HG03460 (cell line): Measurements from ENCODE around the gene WASF1.

Experiments
- ATAC-seq: cut with Tn5 transposase; IDR thresholded peaks from one replicate; pipeline ENCODE4 v1.9.1; 2021; ENCODE audit not compliant: unreplicated experiment

The WASF1 gene

DNA sequence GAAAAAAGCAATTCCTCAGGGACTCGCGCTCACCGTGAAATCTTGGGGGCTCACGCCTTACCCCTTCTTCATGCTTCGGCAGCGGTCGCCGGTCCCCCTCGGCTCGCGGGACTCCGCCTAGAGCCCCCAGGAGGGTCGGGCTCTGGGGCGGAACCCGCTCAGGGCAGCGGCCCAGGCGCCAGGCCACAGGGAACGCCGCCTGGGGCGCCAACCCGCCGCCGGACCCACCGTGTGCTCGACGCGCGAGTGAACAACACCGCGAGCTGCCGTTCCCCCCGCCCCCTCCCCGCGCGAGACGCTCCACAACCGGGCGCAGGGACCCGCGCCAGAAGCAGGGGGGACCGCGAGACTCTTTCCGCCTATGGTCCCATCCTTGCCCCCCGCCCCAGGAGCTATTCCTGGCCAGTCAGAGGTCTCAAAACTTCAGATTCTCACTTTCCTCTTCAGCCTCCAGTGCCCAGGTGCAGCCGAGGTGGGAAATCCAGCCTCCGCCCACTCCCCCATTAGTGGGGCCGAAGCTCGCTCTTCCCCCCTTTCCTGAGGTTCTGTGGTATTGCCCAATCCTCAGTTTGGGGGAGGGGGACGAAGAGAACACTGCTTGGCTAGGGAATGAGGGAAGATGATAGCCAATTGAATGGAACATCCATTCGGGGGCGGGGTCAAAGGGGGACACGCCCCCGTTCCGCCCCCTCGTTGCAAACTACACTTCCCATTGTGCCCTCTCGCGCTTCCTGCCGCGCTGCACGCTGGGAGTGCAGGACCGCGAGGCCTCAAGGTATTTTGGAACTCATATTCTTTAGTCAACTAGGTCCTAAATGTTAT lies at the start of gene WASF1:
Gene WASF1, minus strand, starts transcription at position 265 of the 822 bp plus-strand sequence. CDS start 52,069 bp downstream, outside the sequence.
- peak; percentile 84 for ATAC-seq

DNA sequence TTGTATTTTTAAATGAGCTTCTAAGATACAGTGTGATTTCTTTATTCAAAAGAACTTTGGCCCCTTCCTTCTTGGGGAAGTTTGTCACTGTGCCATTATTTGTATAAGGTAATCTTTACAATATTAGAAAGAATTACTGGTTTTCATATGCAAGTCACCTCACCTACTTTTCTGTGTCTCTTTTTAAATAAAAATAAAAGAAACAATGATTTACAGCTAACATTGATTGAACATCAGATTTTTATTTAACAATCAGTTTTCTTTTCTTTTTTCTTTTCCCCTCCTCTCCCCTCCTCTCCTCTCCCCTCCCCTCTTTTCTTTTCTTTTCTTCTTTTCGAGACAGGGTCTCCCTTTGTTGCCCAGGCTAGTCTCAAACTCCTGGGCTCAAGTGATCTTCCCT lies 46.8 kb upstream of the WASF1 start:
- no peak for ATAC-seq

DNA sequence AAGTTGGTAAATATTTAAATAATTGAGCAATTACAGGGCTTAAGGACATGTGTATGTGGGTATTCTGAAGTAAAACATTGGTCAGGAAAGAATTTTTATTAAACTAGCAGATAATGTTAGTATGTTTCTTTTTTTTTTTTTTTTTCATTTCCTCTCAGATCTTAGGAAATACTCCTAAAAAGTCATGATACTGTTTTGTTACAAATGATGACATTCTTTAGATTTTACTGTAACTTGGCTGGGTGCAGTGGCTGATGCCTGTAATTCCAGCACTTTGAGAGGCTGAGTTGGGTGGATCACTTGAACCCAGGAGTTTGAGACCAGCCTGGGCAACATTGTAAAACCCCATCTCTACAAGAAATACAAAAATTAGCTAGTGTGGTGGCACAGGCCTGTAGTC lies 42.3 kb upstream of the WASF1 start:
- no peak for ATAC-seq

DNA sequence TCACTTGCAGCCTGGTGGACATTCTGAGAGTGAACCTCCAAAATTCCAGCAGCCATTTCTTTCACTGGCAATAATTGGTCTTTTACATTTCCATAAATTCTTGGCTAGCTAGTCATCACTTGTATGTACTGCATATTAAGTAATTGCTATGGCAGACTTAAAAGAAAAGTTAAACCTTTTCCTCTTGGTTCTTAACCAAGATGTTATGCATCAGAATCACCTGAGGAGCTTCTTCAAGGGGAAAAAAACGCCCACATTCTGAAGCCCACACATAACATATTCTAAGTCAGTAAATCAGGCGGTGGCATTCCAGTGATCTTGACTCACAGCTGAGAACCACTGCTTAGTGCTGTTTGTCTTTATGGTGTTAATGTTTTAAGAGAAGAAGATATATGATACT lies 37.8 kb upstream of the WASF1 start:
- no peak for ATAC-seq

DNA sequence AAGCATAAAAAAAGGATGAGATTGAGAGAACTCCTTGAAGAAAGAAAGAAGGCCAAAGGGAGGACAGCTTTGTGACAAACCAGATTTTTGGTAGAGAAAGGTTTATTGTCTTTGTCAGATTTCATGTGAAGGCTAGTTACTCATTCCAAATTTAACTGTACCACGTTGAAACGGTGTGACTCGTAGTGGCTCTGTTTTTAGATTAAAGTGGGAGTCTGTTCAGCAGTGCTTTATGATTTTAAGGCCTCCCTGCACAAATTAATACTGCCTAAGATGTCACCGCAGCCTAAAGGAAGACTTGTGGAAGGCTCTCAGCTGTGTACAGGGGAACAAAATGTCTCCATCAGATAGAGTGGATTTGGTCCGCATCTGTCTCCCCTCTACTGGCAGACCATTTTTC lies 36.7 kb upstream of the WASF1 start:
- no peak for ATAC-seq

DNA sequence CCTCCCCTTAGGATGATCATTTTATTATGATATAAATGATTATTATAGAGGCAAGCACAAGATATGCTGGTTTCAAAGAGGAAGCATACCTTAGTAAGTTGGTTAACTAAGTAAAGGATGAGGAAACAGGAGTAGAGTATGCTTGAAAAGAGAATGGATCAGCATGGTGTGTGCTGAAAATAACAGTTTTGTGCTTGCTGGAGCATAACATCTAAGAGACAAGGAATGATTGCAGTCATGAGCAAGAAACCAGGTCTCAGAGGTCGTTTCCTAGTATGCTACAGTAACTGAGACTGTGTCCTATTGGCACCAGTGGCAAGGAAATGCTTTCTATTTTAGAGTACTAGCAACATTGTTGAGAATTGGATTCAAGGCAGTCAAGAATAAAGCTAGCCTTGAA lies 34.9 kb upstream of the WASF1 start:
- no peak for ATAC-seq

DNA sequence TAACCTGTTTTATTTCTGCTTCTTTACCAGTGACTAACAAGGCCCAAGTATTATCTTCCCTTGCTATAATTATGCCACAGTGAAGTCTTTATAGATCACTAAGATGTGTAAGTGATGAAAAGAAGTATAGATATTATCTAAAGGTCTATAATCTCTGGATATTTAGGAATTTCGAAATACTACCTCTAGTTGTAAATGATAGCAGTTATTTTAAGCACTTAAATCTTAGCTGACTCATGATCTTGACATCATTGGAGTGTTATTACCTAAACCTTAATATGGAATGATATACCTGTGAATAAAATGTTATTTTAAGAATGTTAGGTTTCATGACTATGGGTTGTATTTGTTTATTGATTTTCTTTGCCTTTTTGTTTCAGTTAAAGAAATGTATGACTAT lies 32.3 kb upstream of the WASF1 start:
- ATAC-seq = no peak

DNA sequence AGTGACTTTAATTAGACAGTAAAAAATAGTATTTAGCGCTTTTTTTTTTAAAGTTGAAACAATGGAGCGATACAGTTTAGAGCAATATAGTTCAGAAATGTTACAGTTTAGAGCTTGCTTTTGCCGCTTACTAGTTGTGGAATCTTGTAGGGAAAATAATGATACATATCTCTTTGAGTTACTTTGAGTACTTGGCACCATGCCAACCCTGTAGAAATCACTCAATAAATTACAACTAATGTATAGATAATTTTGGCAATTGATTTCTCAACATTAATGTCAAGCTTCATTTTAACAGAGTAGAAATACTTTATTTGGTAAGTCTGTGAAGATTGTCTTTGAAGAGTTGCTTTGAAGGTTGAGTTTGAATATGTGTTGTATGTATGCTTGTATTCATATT lies 28.2 kb upstream of the WASF1 start:
- no peak for ATAC-seq

DNA sequence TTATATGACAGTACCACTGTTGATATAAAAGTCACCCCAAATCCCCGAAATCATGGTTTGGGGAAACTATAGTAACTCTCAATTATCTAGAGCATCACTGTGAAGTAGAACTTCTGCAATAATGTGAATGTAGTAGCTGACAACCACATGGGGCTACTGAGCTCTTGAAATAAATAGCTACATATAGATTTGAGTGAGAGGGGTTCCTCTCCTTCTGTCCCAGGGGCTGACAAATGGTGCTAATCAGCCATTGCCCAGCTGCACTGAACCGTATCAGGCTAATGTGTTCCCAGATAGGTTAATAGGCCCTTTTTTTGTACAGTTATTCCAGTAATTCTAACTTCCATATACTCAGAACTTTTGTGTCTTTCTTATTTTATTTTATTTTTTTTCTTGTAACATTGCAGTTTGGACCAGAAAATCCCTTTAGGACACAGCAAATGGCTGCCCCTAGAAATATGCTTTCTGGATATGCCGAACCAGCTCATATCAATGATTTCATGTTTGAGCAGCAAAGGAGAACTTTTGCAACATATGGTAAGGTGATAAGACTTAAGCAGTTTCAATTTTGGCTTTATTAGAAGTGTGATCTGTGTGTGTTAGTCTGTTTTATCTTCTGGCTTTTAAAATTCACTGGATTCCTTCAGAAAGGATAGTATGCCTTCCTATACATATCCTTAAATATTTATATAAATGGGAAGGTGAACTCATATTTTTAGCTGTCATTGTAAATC lies 21.8 kb upstream of the WASF1 start:
- ATAC-seq = no peak

DNA sequence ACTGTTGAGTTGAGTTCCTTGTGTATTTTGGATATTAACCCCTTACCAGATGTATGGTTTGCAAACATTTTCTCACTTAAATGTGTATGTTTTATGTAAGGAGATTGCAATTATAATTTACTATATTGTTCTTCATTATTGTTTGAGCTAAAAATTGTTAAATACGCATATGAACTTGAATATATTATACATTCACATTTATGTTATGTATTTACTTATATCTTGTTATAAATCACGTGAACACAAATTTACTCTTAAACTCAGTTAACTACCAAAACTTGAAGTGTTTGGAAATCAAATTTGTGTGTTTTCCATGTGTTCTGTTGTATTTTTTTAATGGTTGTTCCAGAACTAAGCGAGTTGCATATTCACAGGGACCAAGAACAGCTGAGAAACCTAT lies 19.1 kb upstream of the WASF1 start:
- ATAC-seq = no peak

DNA sequence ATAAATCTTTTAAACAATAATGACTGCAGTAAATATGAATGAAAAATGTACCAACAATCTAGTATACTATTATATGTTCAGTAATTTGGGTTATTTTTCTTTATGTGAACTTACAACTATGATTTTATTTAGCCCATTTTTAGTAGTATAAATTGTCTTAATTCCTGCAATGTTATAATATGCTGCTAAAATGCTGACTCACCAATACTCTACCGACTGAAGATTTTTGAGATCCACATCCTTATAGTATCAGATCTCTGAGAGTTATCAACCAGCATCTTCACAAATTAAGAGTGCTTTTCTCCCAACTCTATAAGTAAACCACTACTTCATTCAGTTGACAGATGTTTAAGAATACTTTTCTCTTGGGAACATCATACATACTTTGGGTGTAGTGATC lies 17.4 kb upstream of the WASF1 start:
- no peak for ATAC-seq

DNA sequence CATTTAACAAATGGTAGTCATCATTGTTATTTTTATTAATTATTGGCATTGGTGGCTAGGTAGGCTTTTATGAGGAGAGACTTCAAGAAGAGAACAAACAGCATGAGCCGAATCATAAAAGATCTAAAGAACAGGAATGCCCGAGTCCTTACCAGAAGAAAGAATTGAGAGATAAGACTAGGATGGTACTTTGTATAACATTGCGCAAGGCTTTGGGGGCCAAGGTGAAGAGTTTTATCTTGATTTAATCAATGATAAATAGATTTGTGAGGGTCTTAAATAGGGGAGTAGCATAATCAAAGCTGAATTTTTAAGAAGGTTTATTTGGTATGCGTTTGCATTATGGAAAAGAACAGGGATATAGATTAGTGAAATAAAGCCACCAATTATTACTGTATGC lies 16.2 kb upstream of the WASF1 start:
- no peak for ATAC-seq

DNA sequence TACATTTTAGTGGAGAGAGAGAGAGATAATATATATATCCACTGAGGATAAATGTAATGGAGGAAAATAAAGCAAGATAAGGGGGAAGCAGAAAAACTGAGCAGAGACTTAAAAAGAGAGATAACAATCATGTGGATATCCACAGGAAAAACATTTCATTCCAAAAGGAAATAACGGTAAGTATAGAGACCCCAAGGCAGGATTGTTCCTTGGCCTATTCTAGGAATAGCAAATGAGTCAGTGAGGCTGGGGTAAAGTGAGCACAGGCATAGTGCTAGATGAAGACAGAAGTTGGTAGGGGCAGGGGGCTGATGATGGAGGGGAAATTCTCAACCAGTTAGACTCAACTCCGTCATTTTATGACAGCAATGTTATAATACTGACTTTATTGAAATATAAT lies 12.0 kb upstream of the WASF1 start:
- no peak for ATAC-seq

DNA sequence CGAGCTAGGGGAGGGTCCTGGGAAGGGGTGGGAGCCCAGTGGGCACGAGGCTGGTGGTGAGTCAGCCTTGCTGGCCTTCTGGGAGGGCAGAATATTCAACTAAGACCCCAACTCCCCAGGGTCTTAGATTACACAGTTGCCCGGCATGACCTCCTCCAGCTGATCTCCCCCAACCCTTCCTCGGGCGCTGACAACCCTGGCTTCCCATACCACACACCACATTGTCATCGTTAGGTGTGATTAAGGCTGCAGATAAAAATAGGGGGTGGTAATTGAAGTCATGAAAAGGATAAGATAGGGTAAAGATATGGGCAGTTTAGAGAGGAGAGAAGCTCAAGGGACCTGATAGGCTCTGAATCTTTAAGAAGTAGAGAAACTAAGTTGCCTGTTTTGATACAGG lies 11.3 kb upstream of the WASF1 start:
- no peak for ATAC-seq

DNA sequence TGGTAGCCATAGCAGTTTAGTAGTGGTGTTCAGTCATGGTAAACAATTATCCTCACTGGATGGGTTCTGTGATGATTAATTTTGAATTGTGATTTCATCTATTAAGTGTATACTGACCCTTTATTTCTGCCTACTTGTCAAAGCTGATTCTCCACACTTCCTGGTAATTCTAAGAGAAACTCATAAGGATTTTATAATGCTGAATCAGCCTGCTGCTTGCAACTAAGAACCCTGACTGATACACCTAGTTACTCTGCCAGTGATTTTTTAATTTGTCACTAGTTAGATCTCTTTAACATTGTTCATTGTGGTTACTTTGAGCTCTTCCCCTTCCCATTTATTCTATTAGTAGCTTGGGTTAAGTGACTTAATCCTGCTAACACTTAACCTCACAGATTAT lies 9.3 kb upstream of the WASF1 start:
- no peak for ATAC-seq

DNA sequence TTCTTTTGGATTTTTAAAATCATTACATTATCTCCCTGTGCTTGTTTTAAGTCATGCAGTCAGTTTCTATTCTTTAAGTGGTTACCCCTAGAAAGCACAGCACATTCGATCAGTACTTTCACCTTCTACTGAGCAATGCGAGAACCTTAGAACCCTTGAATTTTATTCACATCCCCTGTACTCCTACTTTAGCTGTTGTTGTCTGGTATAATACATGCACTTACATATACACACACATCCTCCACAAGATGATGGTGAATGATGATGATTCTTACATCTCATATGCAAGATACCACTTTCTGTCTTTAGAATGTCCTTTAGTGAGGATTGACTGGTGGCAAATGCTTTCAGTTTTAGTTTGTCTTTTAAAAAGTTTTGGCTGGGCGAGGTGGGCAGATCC lies 6.4 kb upstream of the WASF1 start:
- peak; percentile 51 for ATAC-seq

DNA sequence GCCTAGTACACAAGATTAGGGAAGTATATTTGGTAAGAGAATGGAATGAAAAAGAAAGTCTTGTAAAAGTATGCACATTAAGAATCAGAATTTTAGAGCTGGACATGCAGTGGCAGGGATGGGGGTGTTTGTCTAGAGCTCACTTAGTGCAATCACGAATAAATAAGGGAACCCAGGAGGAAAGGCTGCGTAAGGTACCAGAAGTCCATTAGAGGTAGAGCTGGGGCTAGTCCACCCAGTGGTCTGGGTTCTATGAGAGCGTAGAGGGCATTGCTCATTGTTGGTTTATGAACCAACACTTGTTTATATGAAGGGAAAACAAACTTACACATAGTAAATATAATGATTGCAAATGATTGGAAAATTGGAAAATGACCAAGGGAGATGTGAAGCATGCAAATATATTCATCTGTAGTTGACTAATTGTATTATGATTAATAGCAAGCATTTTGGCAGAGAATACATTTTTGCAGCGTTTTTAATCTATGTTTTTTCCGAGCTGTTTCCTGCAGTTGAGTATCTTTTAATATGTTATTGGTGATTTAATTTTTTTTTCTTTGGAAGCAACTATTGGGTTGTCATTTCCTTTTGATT lies 3.9 kb upstream of the WASF1 start:
- no peak for ATAC-seq

DNA sequence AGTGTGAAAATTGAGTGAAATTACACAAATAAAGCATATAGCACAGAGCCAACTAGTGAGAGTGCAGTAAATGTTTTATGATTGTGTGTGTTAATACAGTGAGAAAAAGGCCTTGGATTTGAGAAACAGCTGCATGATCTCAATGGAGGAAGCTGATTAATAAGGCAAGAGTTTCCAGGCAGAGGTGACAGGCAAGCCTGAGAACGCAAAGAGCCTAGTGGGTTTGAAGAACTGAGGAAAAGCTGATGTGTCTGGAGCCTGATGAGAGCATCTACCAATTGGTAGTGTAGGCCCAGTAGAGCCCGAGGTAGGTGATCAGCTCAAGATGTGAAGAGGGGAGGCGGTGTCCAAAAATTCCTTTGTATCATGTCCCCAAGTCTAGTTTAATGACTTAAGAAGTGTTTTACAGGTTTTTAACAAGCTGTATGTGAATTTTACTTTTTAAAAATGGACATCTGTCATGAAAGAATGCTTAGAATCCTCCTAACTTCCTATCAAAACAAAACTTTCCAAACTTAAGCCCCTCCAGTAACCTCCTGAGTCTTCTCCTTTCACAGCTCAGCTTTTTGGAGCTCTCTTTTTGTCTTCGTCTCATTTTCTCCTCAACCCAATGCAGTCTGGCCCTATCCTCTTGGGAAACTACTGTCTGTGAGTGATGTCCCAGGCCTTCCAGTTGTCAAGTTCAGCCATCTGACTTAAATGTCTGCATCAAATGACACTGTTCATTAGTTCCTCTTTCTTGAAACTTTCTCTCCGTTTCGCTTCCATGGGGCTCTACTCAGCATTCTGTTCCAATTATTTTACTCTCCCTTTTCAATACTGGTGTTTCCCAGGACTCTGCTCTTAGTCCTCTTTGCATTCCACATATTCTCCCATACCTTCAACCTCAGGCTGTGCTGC lies 1.9 kb upstream of the WASF1 start:
- no peak for ATAC-seq

DNA sequence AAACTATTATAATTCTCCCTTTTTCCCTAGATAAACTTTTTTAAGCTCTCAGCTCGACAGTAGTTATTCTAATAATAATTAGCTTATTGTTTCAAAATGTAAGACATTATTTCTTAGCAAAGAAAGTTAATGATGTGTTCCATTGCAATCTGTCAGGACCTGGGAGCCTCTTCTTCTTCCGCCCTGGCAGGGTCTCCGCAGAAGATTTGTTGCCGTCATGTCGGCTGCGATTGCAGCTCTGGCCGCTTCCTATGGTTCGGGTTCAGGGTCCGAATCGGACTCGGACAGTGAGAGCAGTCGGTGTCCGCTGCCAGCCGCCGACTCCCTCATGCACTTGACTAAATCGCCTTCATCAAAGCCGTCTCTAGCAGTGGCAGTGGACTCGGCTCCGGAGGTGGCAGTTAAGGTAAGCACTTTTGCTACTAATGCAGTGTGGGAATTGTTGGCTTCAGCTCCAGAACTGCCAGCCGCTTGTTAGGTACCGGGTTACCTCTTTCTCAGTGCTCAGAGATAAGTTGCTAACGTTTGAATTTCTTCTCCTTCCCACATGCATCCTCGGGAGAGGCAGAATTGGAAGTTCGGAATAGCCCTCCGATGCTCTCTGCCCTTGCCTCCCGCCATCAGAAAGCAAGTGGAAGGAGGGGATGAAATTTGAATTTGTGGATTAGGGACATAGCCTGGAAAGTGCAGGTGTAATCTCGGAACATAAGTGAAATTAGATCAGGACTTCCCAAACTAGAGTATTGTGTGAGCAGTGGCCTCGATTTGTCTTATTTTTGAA lies 948 bp upstream of the WASF1 start, which contains the start of gene CDC40:
Gene CDC40, plus strand, starts transcription at position 200 of the 781 bp plus-strand sequence. Its CDS starts 18 bp downstream, at position 218.
- ATAC-seq = peak; percentile 44
